Suprapubic skin (tissue), 4 donors: ENCODE data around the gene CAPG. TPM values are rescaled to one million over a fixed set of nuclear protein-coding genes. Genes with fewer than 3 reads are reported as not detected.
A peak's percentile ranks its signal among the peaks of the same experiment; 100 is the strongest.

Source experiments
- DNase-seq, 2 donors: peaks; one replicate each; pipeline ENCODE4 v3.0.0-alpha.2; 2019; ENCODE audit warnings: low spot score in 2 of 2
- H3K27ac ChIP-seq: fragments of 200-600 bp; sonication (generic); one replicate; pipeline ENCODE4 v1.5.1; 2019
- H3K27me3 ChIP-seq: fragments of 200-600 bp; sonication (generic); one replicate; pipeline ENCODE4 v1.5.1; 2019
- H3K36me3 ChIP-seq: fragments of 200-600 bp; sonication (generic); one replicate; pipeline ENCODE4 v1.5.1; 2019
- H3K4me1 ChIP-seq: fragments of 200-600 bp; sonication (generic); one replicate; pipeline ENCODE4 v1.5.1; 2019
- H3K4me3 ChIP-seq: fragments of 200-600 bp; sonication (generic); one replicate; pipeline ENCODE4 v1.5.1; 2019; ENCODE audit warnings: mild to moderate bottlenecking
- H3K9me3 ChIP-seq: fragments of 200-600 bp; sonication (generic); one replicate; pipeline ENCODE4 v1.5.1; 2019
- EP300 ChIP-seq: sonication (generic); formaldehyde crosslinking; IDR thresholded peaks from one replicate; pipeline ENCODE4 v1.6.1; 2017; ENCODE audit warnings: antibody characterized with exemption
- POLR2A ChIP-seq, 2 donors: fragments of 450-650 bp; IDR thresholded peaks; one replicate each; pipeline ENCODE4 v1.6.1; 2017; ENCODE audit warnings: antibody characterized with exemption in 2 of 2, mild to moderate bottlenecking in 2 of 2, moderate library complexity in 2 of 2
- POLR2AphosphoS5 ChIP-seq, 3 donors: sonication (generic); formaldehyde crosslinking; IDR thresholded peaks; one replicate each; pipeline ENCODE4 v1.6.1; 2017; ENCODE audit warnings: antibody characterized with exemption in 3 of 3
- WGBS: methylation state at CpG from one replicate; pipeline ENCODE4 v1.1.5; 2018; 5-methylcytosine and 5-hydroxymethylcytosine counted together
- total RNA-seq, 4 donors: library from RNA; depleted of rRNA; stranded (reverse); fragments of >200 nt; gene quantifications; one replicate each; pipeline ENCODE4 v1.1.0, GENCODE V29; 2016
- TF ChIP-seq, protein P1 (sequence below), 2 donors: fragments of 200-600 bp in 1 of 2; fragments of 450-650 bp in 1 of 2; sonication (generic) in 1 of 2; IDR thresholded peaks; one replicate each; pipeline ENCODE4 v1.5.1; 2016 to 2019; ENCODE audit warnings: antibody characterized with exemption in 2 of 2, mild to moderate bottlenecking in 1 of 2, moderate library complexity in 1 of 2

CAPG gene
- total RNA-seq, 4 donors from 2014 or later, result 139 to 212 (median 172) TPM

DNA sequence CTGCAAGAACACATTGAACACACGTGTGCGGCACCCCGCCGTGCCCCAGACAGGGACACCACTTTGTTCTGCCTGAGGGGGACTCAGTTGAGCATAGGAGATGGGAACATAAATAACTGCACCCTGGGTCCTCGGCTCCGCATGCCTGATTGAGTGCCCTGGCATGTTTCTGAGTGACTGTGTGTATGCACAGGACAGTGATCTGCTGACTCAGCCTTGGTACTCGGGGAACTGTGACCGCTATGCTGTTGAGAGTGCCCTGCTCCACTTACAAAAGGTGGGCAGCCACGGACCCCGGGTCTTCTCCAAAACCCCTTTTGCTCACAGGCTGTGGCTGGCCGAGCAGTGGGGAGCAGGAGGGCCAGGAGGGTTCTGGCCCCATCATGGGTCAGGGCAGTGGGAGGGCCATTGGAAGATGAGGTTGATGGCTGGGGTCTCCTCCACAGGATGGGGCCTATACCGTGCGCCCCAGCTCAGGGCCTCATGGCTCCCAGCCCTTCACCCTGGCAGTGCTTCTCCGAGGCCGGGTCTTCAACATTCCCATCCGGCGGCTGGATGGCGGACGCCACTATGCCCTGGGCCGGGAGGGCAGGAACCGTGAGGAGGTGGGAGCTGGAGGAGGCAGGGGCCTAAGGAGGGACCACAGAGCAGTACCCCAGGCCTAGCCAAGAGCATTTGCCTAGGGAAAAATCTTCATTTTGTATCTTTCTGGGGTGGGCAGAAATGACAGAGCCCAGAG, 25.2 kb upstream of the CAPG start:
- Histone ChIP-seq H3K4me3 (no peak overlapping the region), H3K27ac (peak overlapping the region; percentile 23), H3K36me3 (no peaks in the 10 kb centered on the region), H3K9me3 (no peaks in the 10 kb centered on the region), H3K4me1 (peaks cover 62% of the 10 kb centered on the region), H3K27me3 (no peaks in the 10 kb centered on the region)
- 91% methylated on average over 5 of the region's 21 CpGs for WGBS
- TF ChIP-seq POLR2A (IDR thresholded peaks at IDR 0.05) (no peak), POLR2AphosphoS5 (IDR thresholded peaks at IDR 0.05) (no peak), EP300 (no peak)
- TF ChIP-seq, protein P1, sequence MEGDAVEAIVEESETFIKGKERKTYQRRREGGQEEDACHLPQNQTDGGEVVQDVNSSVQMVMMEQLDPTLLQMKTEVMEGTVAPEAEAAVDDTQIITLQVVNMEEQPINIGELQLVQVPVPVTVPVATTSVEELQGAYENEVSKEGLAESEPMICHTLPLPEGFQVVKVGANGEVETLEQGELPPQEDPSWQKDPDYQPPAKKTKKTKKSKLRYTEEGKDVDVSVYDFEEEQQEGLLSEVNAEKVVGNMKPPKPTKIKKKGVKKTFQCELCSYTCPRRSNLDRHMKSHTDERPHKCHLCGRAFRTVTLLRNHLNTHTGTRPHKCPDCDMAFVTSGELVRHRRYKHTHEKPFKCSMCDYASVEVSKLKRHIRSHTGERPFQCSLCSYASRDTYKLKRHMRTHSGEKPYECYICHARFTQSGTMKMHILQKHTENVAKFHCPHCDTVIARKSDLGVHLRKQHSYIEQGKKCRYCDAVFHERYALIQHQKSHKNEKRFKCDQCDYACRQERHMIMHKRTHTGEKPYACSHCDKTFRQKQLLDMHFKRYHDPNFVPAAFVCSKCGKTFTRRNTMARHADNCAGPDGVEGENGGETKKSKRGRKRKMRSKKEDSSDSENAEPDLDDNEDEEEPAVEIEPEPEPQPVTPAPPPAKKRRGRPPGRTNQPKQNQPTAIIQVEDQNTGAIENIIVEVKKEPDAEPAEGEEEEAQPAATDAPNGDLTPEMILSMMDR (IDR thresholded peaks at IDR 0.05), result no peak
- no peak for DNase-seq

- no peak overlapping the region for H3K4me3 ChIP-seq
- H3K9me3 ChIP-seq, result no peaks in the 10 kb centered on the region
- DNase-seq, result no peak
- H3K36me3 ChIP-seq, result no peaks in the 10 kb centered on the region
- peaks cover 62% of the 10 kb centered on the region for H3K4me1 ChIP-seq
- peak overlapping the region; percentile 23 for H3K27ac ChIP-seq
- TF ChIP-seq POLR2AphosphoS5 (IDR thresholded peaks at IDR 0.05), result no peak
- TF ChIP-seq POLR2A (IDR thresholded peaks at IDR 0.05), result no peak
- TF ChIP-seq, protein P1 (IDR thresholded peaks at IDR 0.05), result no peak
- TF ChIP-seq EP300, result no peak
- H3K27me3 ChIP-seq, result no peaks in the 10 kb centered on the region
- WGBS, result 84% methylated on average over 6 of the region's 8 CpGs
These were observed 24.5 kb upstream of the CAPG start for GRCh38 chr2:85434696-85435095.

GRCh38 chr2:85433511-85434089, 23.4 kb upstream of the CAPG start:
- Histone ChIP-seq H3K4me3 (no peak overlapping the region), H3K27me3 (no peaks in the 10 kb centered on the region), H3K4me1 (peaks cover 57% of the 10 kb centered on the region), H3K9me3 (no peaks in the 10 kb centered on the region), H3K36me3 (no peaks in the 10 kb centered on the region), H3K27ac (peak overlapping the region; percentile 15)
- 41% methylated on average over 4 of the region's 6 CpGs for WGBS
- DNase-seq, result peak; percentile 91 to 93
- TF ChIP-seq POLR2AphosphoS5 (IDR thresholded peaks at IDR 0.05), result peak in 2 of 3 donors; percentile 31 to 46
- TF ChIP-seq EP300, result no peak
- TF ChIP-seq, protein P1 (IDR thresholded peaks at IDR 0.05), result no peak
- TF ChIP-seq POLR2A (IDR thresholded peaks at IDR 0.05), result no peak

DNA sequence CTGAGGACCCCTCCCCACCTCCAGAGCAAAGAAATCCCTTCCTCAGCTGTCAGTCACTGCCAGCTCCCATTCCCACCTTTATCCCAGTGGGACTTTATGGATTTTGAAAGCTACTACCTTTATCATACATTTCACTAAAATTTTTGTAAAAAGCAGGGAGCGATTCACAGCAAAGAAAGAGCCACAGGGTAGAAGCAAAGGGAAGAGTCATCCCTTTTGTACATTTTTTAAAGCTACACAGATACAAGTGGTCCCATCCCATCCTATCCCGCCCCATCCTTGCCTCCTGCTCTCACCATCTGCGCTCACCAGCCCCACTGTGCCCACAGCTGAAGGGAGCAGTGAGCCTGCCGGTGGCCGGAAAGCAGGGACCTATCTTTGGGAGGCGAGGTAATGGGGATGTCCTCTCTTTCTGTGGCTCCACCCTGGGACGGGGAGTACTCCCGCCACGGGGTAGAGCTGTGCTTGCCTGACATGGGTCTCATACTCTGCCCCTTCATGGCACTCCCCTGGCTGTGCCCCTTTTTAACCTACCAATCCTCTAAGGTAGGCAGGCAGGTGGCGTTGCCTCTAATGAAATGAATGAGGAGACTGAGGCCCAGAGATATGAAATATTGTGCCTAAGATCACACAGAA, 21.5 kb upstream of the CAPG start:
- 74% methylated on average over 10 of the region's 10 CpGs for WGBS
- no peak for DNase-seq
- TF ChIP-seq, protein P1 (IDR thresholded peaks at IDR 0.05), result no peak
- no peak for TF ChIP-seq POLR2AphosphoS5 (IDR thresholded peaks at IDR 0.05)
- no peak for TF ChIP-seq EP300
- TF ChIP-seq POLR2A (IDR thresholded peaks at IDR 0.05), result no peak
- Histone ChIP-seq H3K4me3 (no peak overlapping the region), H3K36me3 (no peaks in the 10 kb centered on the region), H3K9me3 (no peaks in the 10 kb centered on the region), H3K27me3 (no peaks in the 10 kb centered on the region), H3K4me1 (peaks cover 38% of the 10 kb centered on the region), H3K27ac (no peak overlapping the region)
